ENCODE results near the gene SLC24A3.
"Not testable (repeated sequence)": the region's sequence is repeated elsewhere in the genome, so short reads cannot be mapped to it uniquely, and the experiment has no call there.

SLC24A3 gene

GRCh38 chr20:19609642-19610223, 397.3 kb downstream of the SLC24A3 start:
- DNase-seq, result no peak

- DNase-seq, result no peak
Observed at GRCh38 chr20:19615629-19616028, 403.2 kb downstream of the SLC24A3 start.

- DNase-seq, result no peak
Observed at GRCh38 chr20:19616081-19616480, 403.6 kb downstream of the SLC24A3 start.

- no peak for DNase-seq
Observed at GRCh38 chr20:19616620-19617019, 404.2 kb downstream of the SLC24A3 start.

GRCh38 chr20:19617256-19617655, 404.8 kb downstream of the SLC24A3 start:
- DNase-seq, result no peak

- no peak for DNase-seq
Observed at GRCh38 chr20:19618711-19619110, 406.3 kb downstream of the SLC24A3 start.

- no peak for DNase-seq
Observed at GRCh38 chr20:19619904-19620430, 407.5 kb downstream of the SLC24A3 start.

- no peak for DNase-seq
Observed at GRCh38 chr20:19620446-19620845, 408.0 kb downstream of the SLC24A3 start.

- DNase-seq, result no peak
Observed at GRCh38 chr20:19621072-19621471, 408.6 kb downstream of the SLC24A3 start.

- DNase-seq, result no peak
Observed at GRCh38 chr20:19624221-19624965, 412.0 kb downstream of the SLC24A3 start.

GRCh38 chr20:19625426-19625825, 413.0 kb downstream of the SLC24A3 start:
- DNase-seq, result no peak

GRCh38 chr20:19626896-19627295, 414.5 kb downstream of the SLC24A3 start:
- DNase-seq, result no peak

- peak; percentile 37 to 59 for DNase-seq
Observed at GRCh38 chr20:19628570-19629134, 416.2 kb downstream of the SLC24A3 start.

GRCh38 chr20:19631410-19631809, 419.0 kb downstream of the SLC24A3 start:
- no peak for DNase-seq

- no peak for DNase-seq
Observed at GRCh38 chr20:19633985-19634384, 421.5 kb downstream of the SLC24A3 start.

- DNase-seq, result not testable (repeated sequence)
Observed at GRCh38 chr20:19639471-19640045, 427.1 kb downstream of the SLC24A3 start.

- no peak for DNase-seq
Observed at GRCh38 chr20:19642860-19643259, 430.4 kb downstream of the SLC24A3 start.

GRCh38 chr20:19644085-19644484, 431.6 kb downstream of the SLC24A3 start:
- DNase-seq, result no peak

- no peak for DNase-seq
Observed at GRCh38 chr20:19646963-19647362, 434.5 kb downstream of the SLC24A3 start.

GRCh38 chr20:19648024-19648423, 435.6 kb downstream of the SLC24A3 start:
- no peak for DNase-seq

GRCh38 chr20:19649041-19649440, 436.6 kb downstream of the SLC24A3 start:
- DNase-seq, result no peak

GRCh38 chr20:19652591-19653026, 440.2 kb downstream of the SLC24A3 start:
- DNase-seq, result no peak

GRCh38 chr20:19653327-19653726, 440.9 kb downstream of the SLC24A3 start:
- no peak for DNase-seq

- no peak for DNase-seq
Observed at GRCh38 chr20:19654921-19655320, 442.5 kb downstream of the SLC24A3 start.
